IMR-90 (cell line): Measurements from ENCODE around the gene NCR2. TPM values are rescaled to one million over a fixed set of nuclear protein-coding genes. Genes with fewer than 3 reads are reported as not detected.

Experiments
- ATAC-seq: fragments of 200-7000 bp; cut with Tn5 transposase; 2 replicates; pipeline ENCODE4 v1.9.1; 2020; ENCODE audit warnings: low read depth, mild to moderate bottlenecking, moderate library complexity
- BruUV-seq: library from RNA; stranded (reverse); fragments of 400-500 nt; replicated peaks from 2 replicates; lab custom pipeline; 2021; lab: Mats Ljungman, UMichigan
- CTCF ChIA-PET: fragments of 300-600 bp; formaldehyde crosslinking; extraction: SDS; loops from one replicate; lab custom pipeline; 2021; ENCODE audit warnings: antibody characterized with exemption; lab: Yijun Ruan, JAX
- POLR2A ChIA-PET: fragments of 300-600 bp; sonication (Branson Sonifier 250); formaldehyde crosslinking; loops from one replicate; lab custom pipeline; 2022; ENCODE audit warnings: antibody characterized with exemption; ENCODE audit not compliant: unreplicated experiment; lab: Charles Lee
- DNase-seq: peaks from one replicate; pipeline ENCODE4 v3.0.0; 2013
- H2AFZ ChIP-seq: replicated peaks from 2 replicates; pipeline ENCODE3; 2013; ENCODE audit warnings: low read length, mild to moderate bottlenecking; ENCODE audit not compliant: poor library complexity
- H2AK5ac ChIP-seq: 2 replicates; pipeline ENCODE4 v1.6.1; 2013; ENCODE audit warnings: low read depth, low read length, inconsistent platforms
- H2AK9ac ChIP-seq: replicated peaks from 2 replicates; pipeline ENCODE3; 2013; ENCODE audit warnings: mild to moderate bottlenecking, low read depth, low read length, moderate library complexity; ENCODE audit not compliant: poor library complexity
- H2BK120ac ChIP-seq: 2 replicates; pipeline ENCODE4 v1.6.1; 2013; ENCODE audit warnings: low read depth, low read length, inconsistent platforms
- H2BK15ac ChIP-seq: 3 replicates; pipeline ENCODE4 v1.6.1; 2013; ENCODE audit warnings: low read depth, low read length, inconsistent platforms
- H2BK20ac ChIP-seq: 2 replicates; pipeline ENCODE4 v1.6.1; 2013; ENCODE audit warnings: low read depth, mild to moderate bottlenecking, inconsistent platforms, low read length, moderate library complexity
- H2BK5ac ChIP-seq: 2 replicates; pipeline ENCODE4 v1.6.1; 2013; ENCODE audit warnings: mild to moderate bottlenecking, low read depth, low read length, inconsistent platforms; ENCODE audit not compliant: poor library complexity, severe bottlenecking
- H3K14ac ChIP-seq: replicated peaks from 2 replicates; pipeline ENCODE4 v1.6.1; 2013; ENCODE audit warnings: low read depth, low read length, inconsistent platforms
- H3K18ac ChIP-seq: 2 replicates; pipeline ENCODE4 v1.6.1; 2013; ENCODE audit warnings: low read depth, low read length, control low read depth
- H3K23ac ChIP-seq: 2 replicates; pipeline ENCODE4 v1.6.1; 2013; ENCODE audit warnings: low read depth, low read length, inconsistent platforms
- H3K27ac ChIP-seq: 2 replicates; pipeline ENCODE4 v1.5.1; 2013; ENCODE audit warnings: mild to moderate bottlenecking, control low read depth, low read length; ENCODE audit not compliant: insufficient read depth
- H3K27me3 ChIP-seq: 2 replicates; pipeline ENCODE4 v1.6.1; 2013; ENCODE audit warnings: low read length; ENCODE audit not compliant: control insufficient read depth, insufficient read depth
- H3K36me3 ChIP-seq: 2 replicates; pipeline ENCODE4 v1.6.1; 2013; ENCODE audit warnings: low read length, mixed read lengths; ENCODE audit not compliant: control insufficient read depth, insufficient read depth
- H3K4ac ChIP-seq: 2 replicates; pipeline ENCODE4 v1.6.1; 2013; ENCODE audit warnings: low read depth, low read length, inconsistent platforms
- H3K4me1 ChIP-seq: 2 replicates; pipeline ENCODE4 v1.6.1; 2013; ENCODE audit warnings: low read length, mixed read lengths; ENCODE audit not compliant: control insufficient read depth, insufficient read depth
- H3K4me2 ChIP-seq: 2 replicates; pipeline ENCODE4 v1.6.1; 2013; ENCODE audit warnings: low read depth, mild to moderate bottlenecking, control low read depth, low read length, moderate library complexity
- H3K4me3 ChIP-seq: 2 replicates; pipeline ENCODE4 v1.5.1; 2013; ENCODE audit warnings: low read depth, mild to moderate bottlenecking, control low read depth, low read length, moderate library complexity; ENCODE audit not compliant: insufficient read depth
- H3K56ac ChIP-seq: 2 replicates; pipeline ENCODE4 v1.6.1; 2013; ENCODE audit warnings: low read length, inconsistent platforms; ENCODE audit not compliant: insufficient read depth; ENCODE audit errors: extremely low read depth
- H3K79me1 ChIP-seq, 2 experiments: 2 replicates each; pipeline ENCODE4 v1.6.1; 2013; ENCODE audit warnings: low read length in 2 of 2, inconsistent platforms in 1 of 2, low read depth in 1 of 2
- H3K9ac ChIP-seq: 2 replicates; pipeline ENCODE4 v1.6.1; 2013; ENCODE audit warnings: low read depth, low read length, control low read depth
- H3K9me1 ChIP-seq: 2 replicates; pipeline ENCODE4 v1.6.1; 2013; ENCODE audit warnings: low read length, inconsistent platforms; ENCODE audit not compliant: insufficient read depth
- H3K9me3 ChIP-seq: 2 replicates; pipeline ENCODE4 v1.6.1; 2013; ENCODE audit warnings: low read length; ENCODE audit not compliant: control insufficient read depth, insufficient read depth
- H4K20me1 ChIP-seq: 2 replicates; pipeline ENCODE4 v1.6.1; 2013; ENCODE audit warnings: low read length, inconsistent platforms; ENCODE audit not compliant: insufficient read depth
- H4K5ac ChIP-seq: 2 replicates; pipeline ENCODE4 v1.6.1; 2013; ENCODE audit warnings: mild to moderate bottlenecking, low read depth, low read length, control low read depth
- H4K8ac ChIP-seq, 2 experiments: 2 replicates each; pipeline ENCODE4 v1.6.1; 2013; ENCODE audit warnings: low read depth in 2 of 2, low read length in 2 of 2, control low read depth in 1 of 2, inconsistent platforms in 1 of 2
- H4K91ac ChIP-seq: 2 replicates; pipeline ENCODE4 v1.6.1; 2013; ENCODE audit warnings: low read depth, low read length, inconsistent platforms; ENCODE audit not compliant: insufficient read depth
- BHLHE40 ChIP-seq: fragments of 150-350 bp; IDR thresholded peaks from 2 replicates; pipeline ENCODE4 v1.6.1; 2016; ENCODE audit warnings: mild to moderate bottlenecking, low read depth, low read length
- CEBPB ChIP-seq: IDR thresholded peaks from 2 replicates; pipeline ENCODE4 v1.6.1; 2012; ENCODE audit warnings: low read depth, low read length, improper control_type of control experiment
- CHD1 ChIP-seq: IDR thresholded peaks from 2 replicates; pipeline ENCODE4 v1.6.1; 2012; ENCODE audit warnings: low read depth, low read length, improper control_type of control experiment
- CTCF ChIP-seq: conservative IDR thresholded peaks from 2 replicates; pipeline ENCODE4 v1.5.1; 2012; ENCODE audit warnings: mild to moderate bottlenecking, low read depth, low read length, improper control_type of control experiment
- ELK1 ChIP-seq: fragments of 150-350 bp; IDR thresholded peaks from 2 replicates; pipeline ENCODE4 v1.6.1; 2016; ENCODE audit warnings: low read depth, mild to moderate bottlenecking, low read length, moderate library complexity, borderline replicate concordance
- FOS ChIP-seq: fragments of 150-350 bp; IDR thresholded peaks from 2 replicates; pipeline ENCODE4 v1.6.1; 2016; ENCODE audit warnings: low read depth, low read length
- MAFK ChIP-seq: IDR thresholded peaks from 2 replicates; pipeline ENCODE4 v1.6.1; 2012; ENCODE audit warnings: low read depth, low read length, improper control_type of control experiment
- MAZ ChIP-seq: IDR thresholded peaks from 2 replicates; pipeline ENCODE4 v1.6.1; 2012; ENCODE audit warnings: low read depth, mild to moderate bottlenecking, low read length, improper control_type of control experiment, moderate library complexity, borderline replicate concordance
- MXI1 ChIP-seq: IDR thresholded peaks from 2 replicates; pipeline ENCODE4 v1.6.1; 2012; ENCODE audit warnings: low read depth, mild to moderate bottlenecking, low read length, moderate library complexity, borderline replicate concordance
- NFE2L2 ChIP-seq: fragments of 150-350 bp; IDR thresholded peaks from 2 replicates; pipeline ENCODE4 v1.6.1; 2016; ENCODE audit warnings: low read depth, mild to moderate bottlenecking, low read length
- POLR2A ChIP-seq: IDR thresholded peaks from 2 replicates; pipeline ENCODE4 v1.6.1; 2012; ENCODE audit warnings: mild to moderate bottlenecking, low read depth, low read length
- RAD21 ChIP-seq: IDR thresholded peaks from 2 replicates; pipeline ENCODE4 v1.6.1; 2012; ENCODE audit warnings: low read length, improper control_type of control experiment
- RCOR1 ChIP-seq: IDR thresholded peaks from 2 replicates; pipeline ENCODE4 v1.6.1; 2012; ENCODE audit warnings: mild to moderate bottlenecking, low read length, improper control_type of control experiment; ENCODE audit not compliant: insufficient replicate concordance
- RFX5 ChIP-seq: IDR thresholded peaks from 2 replicates; pipeline ENCODE4 v1.8.0; 2012; ENCODE audit warnings: low read depth, mild to moderate bottlenecking, low read length, moderate library complexity
- SMC3 ChIP-seq: fragments of 150-350 bp; IDR thresholded peaks from 2 replicates; pipeline ENCODE4 v1.6.1; 2016; ENCODE audit warnings: low read depth, mild to moderate bottlenecking, antibody characterized with exemption, low read length, moderate library complexity
- USF2 ChIP-seq: fragments of 150-350 bp; IDR thresholded peaks from 2 replicates; pipeline ENCODE4 v1.6.1; 2017; ENCODE audit warnings: mild to moderate bottlenecking, antibody characterized with exemption, low read length, low read depth
- WGBS, 2 experiments: methylation state at CpG; one replicate each; pipeline versions ENCODE4 v1.1.5 to v1.1.7; 2013; ENCODE audit warnings: missing lambda C conversion rate in 2 of 2; ENCODE audit not compliant: insufficient read length in 1 of 2; ENCODE audit errors: extremely low coverage in 2 of 2; 5-methylcytosine and 5-hydroxymethylcytosine counted together
- dilution Hi-C: fragments of 300-500 bp; cut with HindIII; formaldehyde crosslinking; loops from one replicate; pipeline ENCODE4 v1.14.3; 2018; ENCODE audit warnings: low sequenced_read_pairs; ENCODE audit not compliant: unreplicated experiment
- in situ Hi-C: fragments of 300-500 bp; cut with MboI; formaldehyde crosslinking; loops from 3 replicates; pipeline ENCODE4 v1.14.3; 2019; ENCODE audit warnings: low sequenced_read_pairs, inconsistent platforms, mixed read lengths
- intact Hi-C: fragments of 100-400 bp; cut with micrococcal nuclease; formaldehyde crosslinking; loops from 2 replicates; pipeline ENCODE4 v1.10.0; 2022
- polyA plus RNA-seq, 3 experiments: library from polyadenylated mRNA; depleted of rRNA; stranded (reverse); fragments of >200 nt; gene quantifications; 2 replicates each; pipeline ENCODE4 v1.2.3, GENCODE V29; 2012; ENCODE audit warnings: low replicate concordance in 1 of 3
- total RNA-seq: library from RNA; depleted of rRNA; stranded (reverse); fragments of >200 nt; gene quantifications from 2 replicates; pipeline ENCODE4 v1.2.3, GENCODE V29; 2012

The NCR2 gene
- total and polyA plus RNA-seq, 2 of the 4 experiments (the other 2 are of a cell fraction), result not detected

GRCh38 chr6:41331401-41332150, 3.8 kb upstream of the NCR2 start:
- Histone ChIP-seq H2BK15ac (no peak overlapping the region), H3K27me3 (peaks cover 53% of the 10 kb centered on the region), H3K4me1 (no peaks in the 10 kb centered on the region), H3K4me2 (no peak overlapping the region), H3K27ac (no peak overlapping the region), H3K9ac (no peak overlapping the region), H3K9me3 (no peaks in the 10 kb centered on the region), H4K5ac (no peak overlapping the region), H3K79me1 (no peaks in the 10 kb centered on the region), H3K18ac (no peak overlapping the region), H3K36me3 (no peaks in the 10 kb centered on the region), H2BK20ac (no peak overlapping the region), H3K23ac (no peak overlapping the region), H2AFZ (peak overlapping the region; percentile 11), H3K4ac (no peak overlapping the region), H2AK9ac (no peak overlapping the region), H2AK5ac (no peak overlapping the region), H2BK120ac (no peak overlapping the region), H3K9me1 (no peaks in the 10 kb centered on the region), H3K56ac (no peak overlapping the region), H4K8ac (no peak overlapping the region), H4K20me1 (no peaks in the 10 kb centered on the region), H3K4me3 (no peak overlapping the region), H3K14ac (no peak overlapping the region), H2BK5ac (no peak overlapping the region), H4K91ac (no peak overlapping the region)
- TF ChIP-seq POLR2A (no peak), USF2 (no peak), CHD1 (no peak), FOS (no peak), MXI1 (no peak), MAZ (no peak), RAD21 (no peak), RFX5 (no peak), RCOR1 (no peak), MAFK (no peak), NFE2L2 (no peak), CEBPB (no peak), ELK1 (no peak), BHLHE40 (no peak), CTCF (no peak), SMC3 (no peak)
- dilution Hi-C loops, result no loop called here
- DNase-seq, result no peak
- ChIA-PET CTCF (interaction anchor here (1.0 kb wide), 1 partner anchor 11 kb away, joined by 3 read pairs; no protein-coding TSS in a partner anchor), POLR2A (no interaction called here)
- BruUV-seq, result no TSS peak
- ATAC-seq, result no peak
- intact Hi-C loops, result no loop called here
- in situ Hi-C loops, result no loop called here
- WGBS, 2 experiments, result 71% methylated on average over 3 of the region's 11 CpGs; no CpG with 5 or more reads in 1 of the 2 experiments
